GM12874 (cell line): ENCODE results near the gene DPYSL3.

Experiments
- TF ChIP-seq, protein P1 (sequence below): IDR thresholded peaks from 2 replicates; pipeline ENCODE4 v1.5.1; 2011; ENCODE audit warnings: low read depth, mild to moderate bottlenecking, control low read depth, low read length, moderate library complexity; ENCODE audit not compliant: insufficient read depth

DPYSL3 gene

DNA sequence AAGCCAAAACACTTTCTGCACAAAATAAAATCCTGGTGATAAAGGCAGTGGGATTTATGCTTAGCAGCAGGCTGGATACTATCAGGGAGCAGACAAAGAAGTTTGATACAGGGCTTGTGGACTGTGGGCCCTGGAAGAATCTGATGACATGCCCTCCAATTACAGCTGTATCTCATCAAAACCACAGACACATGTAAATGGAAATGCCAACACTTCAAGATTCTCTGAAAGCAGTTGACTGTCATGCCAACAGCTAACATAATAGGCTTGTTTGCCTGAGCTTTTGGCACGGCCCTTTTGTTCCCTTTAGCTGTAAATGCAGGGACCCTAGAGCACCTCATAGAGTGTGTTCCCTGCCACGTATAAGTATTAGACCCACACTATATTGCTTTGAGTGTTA is 160.6 kb downstream of the DPYSL3 start:
- TF ChIP-seq, protein P1, sequence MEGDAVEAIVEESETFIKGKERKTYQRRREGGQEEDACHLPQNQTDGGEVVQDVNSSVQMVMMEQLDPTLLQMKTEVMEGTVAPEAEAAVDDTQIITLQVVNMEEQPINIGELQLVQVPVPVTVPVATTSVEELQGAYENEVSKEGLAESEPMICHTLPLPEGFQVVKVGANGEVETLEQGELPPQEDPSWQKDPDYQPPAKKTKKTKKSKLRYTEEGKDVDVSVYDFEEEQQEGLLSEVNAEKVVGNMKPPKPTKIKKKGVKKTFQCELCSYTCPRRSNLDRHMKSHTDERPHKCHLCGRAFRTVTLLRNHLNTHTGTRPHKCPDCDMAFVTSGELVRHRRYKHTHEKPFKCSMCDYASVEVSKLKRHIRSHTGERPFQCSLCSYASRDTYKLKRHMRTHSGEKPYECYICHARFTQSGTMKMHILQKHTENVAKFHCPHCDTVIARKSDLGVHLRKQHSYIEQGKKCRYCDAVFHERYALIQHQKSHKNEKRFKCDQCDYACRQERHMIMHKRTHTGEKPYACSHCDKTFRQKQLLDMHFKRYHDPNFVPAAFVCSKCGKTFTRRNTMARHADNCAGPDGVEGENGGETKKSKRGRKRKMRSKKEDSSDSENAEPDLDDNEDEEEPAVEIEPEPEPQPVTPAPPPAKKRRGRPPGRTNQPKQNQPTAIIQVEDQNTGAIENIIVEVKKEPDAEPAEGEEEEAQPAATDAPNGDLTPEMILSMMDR = no peak

- TF ChIP-seq, protein P1 = no peak
These were observed 161.4 kb downstream of the DPYSL3 start for GRCh38 chr5:147348451-147348850.

- TF ChIP-seq, protein P1 = no peak
These were observed 161.8 kb downstream of the DPYSL3 start for GRCh38 chr5:147348046-147348445.

DNA sequence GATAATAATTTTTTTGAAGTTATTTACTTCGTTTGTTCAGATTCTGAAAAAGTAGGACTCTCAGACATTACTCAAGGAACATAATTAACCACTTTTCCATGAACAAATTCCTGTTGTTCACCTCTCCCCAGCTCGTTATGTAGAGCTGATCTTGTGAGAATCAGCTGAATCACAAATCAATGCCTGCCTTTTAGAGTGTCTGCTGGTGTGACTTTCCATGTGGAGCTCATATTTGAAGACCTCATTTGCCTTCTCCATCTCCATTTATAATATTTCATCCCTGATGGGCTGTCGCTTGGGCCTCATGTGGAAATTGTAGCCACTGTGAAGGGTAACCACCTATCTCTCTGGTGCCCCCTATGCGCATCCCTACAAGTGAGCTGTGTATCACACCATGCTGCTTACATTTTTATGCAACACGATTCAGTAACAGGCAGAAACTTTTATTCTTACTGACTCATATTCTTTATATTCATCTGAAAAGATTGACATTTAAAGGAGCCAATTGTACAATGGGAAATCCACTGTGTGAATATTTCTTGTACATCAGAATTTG is 163.8 kb downstream of the DPYSL3 start:
- TF ChIP-seq, protein P1 = no peak

GRCh38 chr5:147344861-147345260 is 165.0 kb downstream of the DPYSL3 start:
- TF ChIP-seq, protein P1 = no peak

DNA sequence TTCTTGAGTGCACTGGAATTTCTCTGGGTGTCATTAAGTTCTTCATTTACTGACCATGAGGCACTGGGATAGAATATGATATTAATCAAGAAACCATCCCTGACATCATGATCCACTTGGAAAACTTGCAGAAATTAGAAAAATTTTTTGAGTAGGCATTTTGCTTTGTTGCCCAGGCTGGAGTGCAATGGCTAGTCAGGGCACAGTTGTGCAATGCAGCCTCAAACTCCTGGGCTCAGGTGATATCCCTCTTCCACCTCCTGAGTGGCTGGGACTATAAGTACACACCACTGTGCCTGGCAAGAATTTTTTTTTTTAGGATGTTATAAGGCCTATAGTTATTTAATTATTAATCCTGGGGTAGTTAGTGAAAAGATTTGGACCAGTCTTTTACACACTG is 168.5 kb downstream of the DPYSL3 start:
- TF ChIP-seq, protein P1 = no peak

- TF ChIP-seq, protein P1 = no peak
These were observed 168.9 kb downstream of the DPYSL3 start for GRCh38 chr5:147340941-147341340.
